Nasal cavity respiratory epithelium epithelial cell of viscerocranial mucosa (primary cell): ENCODE results near the gene GPR35. TPM values are rescaled to one million over a fixed set of nuclear protein-coding genes. Genes with fewer than 3 reads are reported as not detected.

Experiments
- total RNA-seq: library from RNA; depleted of rRNA; stranded (reverse); fragments of >200 nt; gene quantifications from 2 replicates; pipeline ENCODE4 v1.2.3, GENCODE V29; 2014

Gene GPR35, protein sequence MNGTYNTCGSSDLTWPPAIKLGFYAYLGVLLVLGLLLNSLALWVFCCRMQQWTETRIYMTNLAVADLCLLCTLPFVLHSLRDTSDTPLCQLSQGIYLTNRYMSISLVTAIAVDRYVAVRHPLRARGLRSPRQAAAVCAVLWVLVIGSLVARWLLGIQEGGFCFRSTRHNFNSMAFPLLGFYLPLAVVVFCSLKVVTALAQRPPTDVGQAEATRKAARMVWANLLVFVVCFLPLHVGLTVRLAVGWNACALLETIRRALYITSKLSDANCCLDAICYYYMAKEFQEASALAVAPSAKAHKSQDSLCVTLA
- total RNA-seq: 0.34 and 0.85 TPM in 2 replicates

DNA sequence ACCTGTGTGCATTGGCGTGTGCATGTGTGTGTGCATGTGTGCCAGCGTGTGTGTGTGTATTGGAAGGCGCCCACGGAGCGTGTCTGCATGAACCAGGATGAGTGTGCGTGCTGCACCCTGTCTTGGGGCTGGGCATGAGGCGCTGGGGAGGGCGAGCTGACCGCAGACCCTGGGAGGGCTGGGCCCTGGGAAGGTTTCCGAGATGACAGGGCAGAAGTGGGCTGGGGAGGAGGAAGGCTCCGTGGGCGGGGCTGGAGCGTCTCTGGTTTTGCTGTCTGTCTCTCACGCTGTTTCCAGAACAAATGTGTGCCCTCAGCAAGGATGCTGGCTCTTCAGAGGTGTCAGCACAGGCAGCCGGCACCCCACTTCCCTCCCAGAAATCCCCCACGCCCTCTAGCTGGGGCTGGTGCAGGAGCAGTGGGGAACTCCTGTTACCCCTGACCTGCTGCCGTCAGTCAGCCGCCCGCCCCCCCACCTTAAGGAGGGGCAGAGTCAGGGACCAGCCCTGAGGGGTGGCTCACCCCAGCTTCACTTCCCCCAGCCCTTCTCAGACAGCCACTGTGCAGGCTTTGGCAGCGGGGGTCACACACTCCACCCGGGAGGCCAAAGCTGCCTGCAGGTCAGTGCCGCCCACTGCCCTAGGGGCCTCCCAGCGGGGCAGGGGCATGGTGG lies at the start of gene GPR35:
Gene GPR35 (plus strand): TSS at position 531 of the 672 bp plus-strand sequence. CDS start 4,473 bp downstream, outside the sequence.

DNA sequence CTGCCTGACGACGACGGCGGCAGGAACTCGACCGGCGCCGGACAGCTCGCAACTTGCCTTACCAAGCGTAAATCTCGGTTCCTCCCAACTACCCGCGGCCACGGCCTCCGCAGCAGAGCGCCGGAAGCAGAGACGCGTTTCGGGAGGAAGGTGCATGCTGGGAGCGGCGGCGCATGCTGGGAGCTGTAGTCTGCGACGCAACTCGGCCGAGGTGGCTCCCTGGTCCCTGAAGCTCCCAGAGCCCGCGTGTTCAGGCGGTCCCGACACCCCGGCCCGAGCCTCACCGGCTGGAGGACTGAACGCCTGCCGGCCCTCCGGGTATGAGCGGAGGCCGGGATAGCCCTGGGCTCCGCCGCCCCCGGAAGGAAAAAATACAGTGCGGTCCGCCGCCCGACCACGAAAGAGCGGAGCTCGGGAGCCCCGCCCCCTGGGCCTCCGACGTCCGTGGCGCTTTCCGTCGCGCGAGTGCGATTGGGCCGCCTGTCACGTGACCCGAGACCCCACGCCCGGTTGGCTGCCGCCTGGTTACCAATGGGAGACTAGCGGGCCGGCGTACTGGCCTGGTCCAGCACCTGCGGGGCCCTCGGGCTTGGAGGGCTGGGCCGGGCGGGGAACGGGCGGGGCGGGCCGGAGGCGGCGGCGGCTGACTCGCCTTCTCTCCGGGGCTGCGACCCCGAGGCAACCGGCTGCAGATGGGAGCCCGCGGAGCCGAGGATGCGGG lies 38.9 kb upstream of the GPR35 start, which contains the start of gene CAPN10:
Gene CAPN10 (plus strand): TSS at position 537 of the 721 bp plus-strand sequence. CDS start 178 bp downstream, at position 715.

Other genes with a start within 250 kb of the GPR35 start
- 74.5 and 314 TPM in 2 replicates for gene GPC1, start 189.8 kb upstream of the GPR35 start, total RNA-seq
- 9.9 and 11.8 TPM in 2 replicates for gene ANKMY1, start 67.5 kb upstream of the GPR35 start, total RNA-seq
- gene DUSP28, start 65.1 kb upstream of the GPR35 start, total RNA-seq: 2.4 and 2.6 TPM in 2 replicates
- 13.0 and 49.7 TPM in 2 replicates for gene RNPEPL1, start 57.0 kb upstream of the GPR35 start, total RNA-seq
- 13.7 and 20.3 TPM in 2 replicates for gene CAPN10, start 38.7 kb upstream of the GPR35 start, total RNA-seq
- not detected in 2 replicates for gene AQP12B, start 57.4 kb downstream of the GPR35 start, total RNA-seq
- gene AQP12A, start 66.4 kb downstream of the GPR35 start, total RNA-seq: not detected in 2 replicates
- gene KIF1A, start 194.7 kb downstream of the GPR35 start, total RNA-seq: 0.07 TPM in 1 of 2 replicates, not detected in the other
- not detected in 2 replicates for gene AGXT, start 243.3 kb downstream of the GPR35 start, total RNA-seq